NCI-H1417 (cell line): ENCODE measurements around the gene CLCF1.
"Not testable (repeated sequence)": the region's sequence is repeated elsewhere in the genome, so short reads cannot be mapped to it uniquely, and the experiment has no call there.

Source experiments
- DNase-seq, 3 experiments: peaks; one replicate each; lab custom pipeline; 2025; lab: John Stamatoyannopoulos, UW

CLCF1 gene

DNA sequence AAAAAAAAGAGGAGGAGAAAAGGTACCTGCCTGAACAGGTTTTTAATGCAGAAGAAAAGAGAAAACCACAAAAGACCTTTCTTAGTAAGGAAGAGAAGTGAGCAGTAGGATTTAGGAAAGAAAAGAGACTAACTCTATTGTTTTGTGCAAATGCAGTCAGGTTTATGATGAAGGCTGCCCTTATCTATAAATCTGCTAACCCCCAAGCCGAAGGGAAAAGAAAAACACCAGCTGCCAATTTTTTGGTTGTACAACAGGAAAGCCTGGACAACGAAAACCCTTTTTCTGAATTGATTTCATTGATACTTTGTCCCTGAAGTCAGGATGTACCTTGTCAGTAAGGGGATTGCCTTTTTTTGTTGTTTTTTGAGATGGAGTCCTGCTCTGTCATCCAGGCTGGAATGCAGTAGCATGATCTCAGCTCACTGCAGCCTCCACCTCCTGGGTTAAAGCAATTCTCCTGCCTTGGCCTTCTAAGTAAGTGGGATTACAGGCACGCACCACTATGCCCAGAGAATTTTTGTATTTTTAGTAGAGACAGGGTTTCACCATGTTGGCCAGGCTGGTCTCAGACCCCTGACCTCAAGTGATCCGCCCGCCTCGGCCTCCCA is 41.2 kb downstream of the CLCF1 start:
- DNase-seq: no peak

DNA sequence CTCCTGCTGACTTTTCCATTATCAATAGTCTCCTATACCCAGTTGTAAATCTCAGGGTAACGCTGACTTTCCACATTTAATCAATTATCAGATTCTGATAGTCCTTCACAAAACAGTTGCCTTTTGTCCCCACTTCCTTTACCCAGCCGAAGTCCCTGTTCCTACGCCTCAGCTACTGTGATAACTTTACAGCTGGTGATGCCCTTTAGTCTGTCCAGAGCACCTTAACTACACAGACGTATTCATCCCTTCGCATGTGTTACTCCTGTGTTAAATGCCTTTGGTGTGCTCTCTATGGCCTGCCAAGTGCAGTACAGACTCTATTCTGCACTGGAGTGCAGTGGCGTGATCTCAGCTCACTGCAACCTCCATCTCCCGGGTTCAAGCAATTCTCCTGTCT is 49.9 kb downstream of the CLCF1 start:
- DNase-seq: no peak

- DNase-seq: no peak
Observed at GRCh38 chr11:67322049-67322448, 51.3 kb downstream of the CLCF1 start.

GRCh38 chr11:67321313-67321871 is 52.0 kb downstream of the CLCF1 start:
- no peak for DNase-seq

GRCh38 chr11:67320691-67321090 is 52.7 kb downstream of the CLCF1 start:
- DNase-seq: no peak

GRCh38 chr11:67320011-67320410 is 53.4 kb downstream of the CLCF1 start:
- DNase-seq: no peak

- DNase-seq: not testable (repeated sequence)
Observed at GRCh38 chr11:67318876-67319275, 54.5 kb downstream of the CLCF1 start.

DNA sequence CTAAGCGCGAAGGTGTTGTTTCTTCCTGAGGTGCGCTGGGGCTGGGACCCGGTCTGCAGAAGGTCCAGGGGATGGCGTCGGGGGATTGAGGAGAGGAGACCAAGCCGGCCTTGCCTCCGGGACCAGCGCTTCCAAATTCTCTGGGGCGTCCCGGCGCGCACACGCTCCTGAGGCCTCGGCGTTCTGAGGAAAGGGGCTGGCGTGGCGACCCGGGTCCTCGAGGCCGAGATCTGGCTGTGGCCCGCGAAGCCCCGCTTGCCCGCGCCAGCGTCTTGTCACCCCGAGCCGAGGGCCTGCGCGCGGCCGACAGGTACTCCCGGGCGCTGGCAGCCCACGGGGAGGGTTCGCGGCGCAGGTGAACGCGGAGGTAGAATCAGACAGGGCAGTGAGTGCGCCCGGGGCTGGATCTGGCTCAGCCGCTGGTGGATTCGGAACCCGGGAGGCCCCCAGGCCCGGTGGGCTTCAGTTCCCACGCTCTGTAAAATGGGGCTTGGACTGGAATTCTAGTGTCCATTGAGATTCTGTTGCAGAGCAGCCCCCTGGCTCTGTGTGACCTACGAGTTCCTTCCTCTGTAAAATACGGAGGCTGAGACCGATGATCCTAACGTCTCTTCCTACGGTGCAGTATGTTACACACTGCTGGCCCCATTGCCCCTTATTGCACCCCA is 55.4 kb downstream of the CLCF1 start:
- DNase-seq: peak; percentile 40 to 92 (median 70)

- peak; percentile 98 to 100 (median 99) for DNase-seq
Observed at GRCh38 chr11:67317205-67317887, 56.1 kb downstream of the CLCF1 start.

- no peak for DNase-seq
Observed at GRCh38 chr11:67316882-67317204, 56.6 kb downstream of the CLCF1 start.

- no peak for DNase-seq
Observed at GRCh38 chr11:67315325-67315909, 58.0 kb downstream of the CLCF1 start.

GRCh38 chr11:67314218-67314617 is 59.2 kb downstream of the CLCF1 start:
- no peak for DNase-seq
